Measurements from ENCODE around the gene GOLGA8O. TPM values are rescaled to one million over a fixed set of nuclear protein-coding genes. Genes with fewer than 3 reads are reported as not detected.
"Not testable (repeated sequence)": the region's sequence is repeated elsewhere in the genome, so short reads cannot be mapped to it uniquely, and the experiment has no call there.

GOLGA8O gene, protein sequence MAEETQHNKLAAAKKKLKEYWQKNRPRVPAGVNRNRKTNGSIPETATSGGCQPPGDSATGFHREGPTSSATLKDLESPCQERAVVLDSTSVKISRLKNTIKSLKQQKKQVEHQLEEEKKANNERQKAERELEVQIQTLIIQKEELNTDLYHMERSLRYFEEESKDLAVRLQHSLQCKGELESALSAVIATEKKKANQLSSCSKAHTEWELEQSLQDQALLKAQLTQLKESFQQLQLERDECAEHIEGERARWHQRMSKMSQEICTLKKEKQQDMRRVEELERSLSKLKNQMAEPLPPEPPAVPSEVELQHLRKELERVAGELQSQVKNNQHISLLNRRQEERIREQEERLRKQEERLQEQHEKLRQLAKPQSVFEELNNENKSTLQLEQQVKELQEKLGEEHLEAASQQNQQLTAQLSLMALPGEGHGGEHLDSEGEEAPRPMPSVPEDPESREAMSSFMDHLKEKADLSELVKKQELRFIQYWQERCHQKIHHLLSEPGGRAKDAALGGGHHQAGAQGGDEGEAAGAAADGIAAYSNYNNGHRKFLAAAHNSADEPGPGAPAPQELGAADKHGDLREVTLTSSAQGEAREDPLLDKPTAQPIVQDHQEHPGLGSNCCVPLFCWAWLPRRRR
- polyA plus RNA-seq (2011; rRNA removed) (0.56 and 0.78 TPM in 2 replicates), polyA minus RNA-seq (2011; rRNA and poly(A)+ RNA removed) (0.26 TPM in 1 of 2 replicates, not detected in the other)

DNA sequence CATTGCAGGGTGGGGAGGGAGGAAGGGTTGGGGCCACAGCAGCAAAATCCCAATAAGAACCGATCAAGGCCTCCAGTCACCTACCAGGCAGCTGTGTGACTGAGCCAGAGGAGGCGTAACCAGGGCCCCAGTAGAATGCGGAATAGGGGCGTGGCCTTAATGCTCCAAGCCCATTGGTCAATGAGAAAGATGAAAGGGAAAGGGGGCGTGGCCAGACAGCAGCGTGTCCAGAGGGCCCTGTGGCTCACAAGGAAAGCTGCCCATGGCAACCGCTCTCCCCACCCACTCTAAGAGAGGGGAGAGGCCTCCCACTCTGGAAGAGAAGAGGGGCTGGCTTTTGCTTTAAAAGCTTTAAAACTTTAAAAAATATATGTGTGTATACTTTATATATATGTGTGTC is at the start of gene GOLGA8O:
Gene GOLGA8O (minus strand): TSS at position 101 of the 400 bp plus-strand sequence. CDS start 98 bp downstream, at position 3.
- POLR2A ChIA-PET; H3K36me3 ChIP-seq (ENCODE audit: control insufficient read depth, insufficient read depth, low read length); H3K4me3 ChIP-seq (ENCODE audit: low read depth, low read length); H3K27me3 ChIP-seq (ENCODE audit: control insufficient read depth, insufficient read depth, low read length); DNase-seq (ENCODE audit: low read depth); CTCF ChIA-PET: not testable (repeated sequence)

DNA sequence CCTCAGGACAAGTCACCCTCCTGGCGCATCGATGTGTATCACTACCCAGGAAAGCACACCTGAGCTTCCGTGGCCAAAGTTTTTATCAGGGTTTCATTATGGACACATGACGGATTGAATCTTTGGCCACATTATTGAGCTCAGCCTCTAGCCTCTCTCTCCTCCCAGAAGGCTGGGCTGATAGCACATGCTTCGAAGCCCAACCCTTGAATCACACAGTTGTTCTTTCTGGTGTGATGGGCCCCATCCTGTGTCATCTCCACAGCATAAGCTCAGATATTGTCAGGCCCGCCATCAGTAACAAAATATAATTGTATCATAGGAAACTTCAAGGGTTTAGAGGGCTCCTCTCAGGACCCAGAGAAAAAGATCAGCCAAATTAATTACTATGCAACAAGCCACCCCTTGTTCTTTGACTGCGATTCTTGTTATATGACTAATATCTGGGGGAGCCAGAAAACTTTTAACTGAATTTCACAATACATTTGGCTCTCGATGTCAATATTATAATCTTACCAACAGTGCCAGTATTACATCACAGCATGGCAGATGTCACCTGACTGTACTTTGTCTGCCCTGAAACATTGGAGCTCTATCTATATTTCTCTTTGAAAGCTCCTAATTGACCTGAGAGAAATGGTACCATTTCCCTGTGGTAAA is 48.8 kb upstream of the GOLGA8O start:
- CTCF ChIA-PET; POLR2A ChIA-PET; DNase-seq (ENCODE audit: low read depth); H3K27me3 ChIP-seq (ENCODE audit: control insufficient read depth, insufficient read depth, low read length); H3K36me3 ChIP-seq (ENCODE audit: control insufficient read depth, insufficient read depth, low read length); H3K4me3 ChIP-seq (ENCODE audit: low read depth, low read length): not testable (repeated sequence)

DNA sequence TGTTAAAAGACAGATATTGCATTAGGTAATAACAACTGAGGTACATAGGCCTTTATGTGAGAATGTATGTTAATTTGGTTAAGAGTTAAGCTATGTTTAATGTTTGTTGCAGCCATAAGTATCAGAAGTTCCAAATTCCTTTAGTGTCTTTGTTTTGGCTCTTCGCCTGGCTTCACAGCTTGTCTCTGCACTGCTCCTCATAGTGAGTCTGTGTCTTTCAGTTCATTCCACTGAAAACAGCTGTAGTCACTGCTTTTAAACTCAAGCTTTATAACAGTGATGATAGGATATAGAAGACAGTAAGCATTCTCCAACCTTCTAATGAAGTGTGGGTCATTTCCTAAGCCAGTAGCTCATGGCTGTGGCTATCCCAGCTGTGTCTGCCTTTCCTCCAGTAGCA is 47.5 kb upstream of the GOLGA8O start:
- CTCF ChIA-PET, POLR2A ChIA-PET: not testable (repeated sequence)

DNA sequence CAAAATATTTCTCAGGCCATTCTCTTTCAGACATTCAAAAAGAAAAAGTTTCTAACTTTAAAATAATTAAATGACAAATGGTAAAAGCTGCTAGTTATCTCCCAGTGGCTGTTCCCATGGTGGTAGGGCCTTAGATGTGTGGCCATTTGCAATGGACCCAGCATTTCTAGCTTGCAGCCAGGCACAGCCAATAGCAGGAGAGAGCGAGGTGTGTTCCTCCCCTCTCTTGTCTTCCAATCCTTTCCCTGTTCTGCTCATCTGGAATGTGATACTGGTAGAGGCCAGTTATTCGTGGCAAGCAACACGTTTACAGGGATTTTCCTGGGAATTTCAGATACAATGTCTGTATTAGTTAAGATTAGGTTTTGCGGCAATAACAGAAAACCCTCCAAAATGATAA is 37.3 kb upstream of the GOLGA8O start:
- H3K4me3 ChIP-seq (ENCODE audit: low read depth, low read length); H3K27me3 ChIP-seq (ENCODE audit: control insufficient read depth, insufficient read depth, low read length); H3K36me3 ChIP-seq (ENCODE audit: control insufficient read depth, insufficient read depth, low read length); CTCF ChIA-PET; DNase-seq (ENCODE audit: low read depth); POLR2A ChIA-PET: not testable (repeated sequence)

More for the DNA sequence above, 47.5 kb upstream of the GOLGA8O start:
- H3K36me3 ChIP-seq (ENCODE audit: control insufficient read depth, insufficient read depth, low read length); H3K4me3 ChIP-seq (ENCODE audit: low read depth, low read length); DNase-seq (ENCODE audit: low read depth); H3K27me3 ChIP-seq (ENCODE audit: control insufficient read depth, insufficient read depth, low read length): not testable (repeated sequence)

DNA sequence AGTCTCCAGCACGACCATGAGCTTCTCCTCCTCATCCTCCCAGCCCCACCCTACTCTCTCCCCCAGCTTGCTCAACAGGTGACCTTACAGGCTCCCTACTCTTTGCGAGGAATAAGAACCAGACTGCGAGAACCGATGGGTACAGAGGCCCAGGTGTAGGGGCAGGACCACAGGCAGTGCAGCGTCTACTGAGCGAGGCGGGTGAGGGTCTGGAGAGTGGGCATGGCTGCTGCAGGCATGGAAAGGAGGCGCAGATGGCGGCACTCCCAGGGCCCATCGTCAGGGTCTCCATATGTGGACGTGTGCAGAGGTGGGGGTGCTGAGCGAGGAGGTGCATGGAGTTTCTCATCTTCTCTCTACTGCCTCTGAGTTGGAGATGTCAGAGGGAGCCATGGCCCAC is 31.0 kb upstream of the GOLGA8O start:
- H3K4me3 ChIP-seq (ENCODE audit: low read depth, low read length); CTCF ChIA-PET; POLR2A ChIA-PET; DNase-seq (ENCODE audit: low read depth); H3K27me3 ChIP-seq (ENCODE audit: control insufficient read depth, insufficient read depth, low read length); H3K36me3 ChIP-seq (ENCODE audit: control insufficient read depth, insufficient read depth, low read length): not testable (repeated sequence)

DNA sequence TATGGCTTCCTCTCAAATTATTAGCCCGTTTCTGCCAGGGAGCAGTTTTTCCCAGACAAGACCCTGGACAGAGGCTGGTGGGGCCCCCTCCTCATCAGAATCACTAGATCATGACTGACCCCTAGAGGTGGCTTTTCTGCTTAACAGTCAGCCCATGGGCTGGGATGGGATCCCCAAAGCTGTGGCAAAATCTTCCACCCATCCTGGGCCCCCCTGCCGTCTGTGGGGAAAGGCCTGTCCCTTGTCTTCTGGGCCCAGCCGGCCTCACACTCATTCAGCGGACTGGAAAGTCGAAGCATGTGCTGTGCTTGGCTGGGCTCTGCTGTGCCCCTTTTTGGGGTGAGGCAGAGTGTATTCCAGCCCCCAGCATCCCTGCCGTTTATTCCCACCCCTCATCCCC is 27.9 kb upstream of the GOLGA8O start:
- H3K36me3 ChIP-seq (ENCODE audit: control insufficient read depth, insufficient read depth, low read length); DNase-seq (ENCODE audit: low read depth); CTCF ChIA-PET; H3K4me3 ChIP-seq (ENCODE audit: low read depth, low read length); POLR2A ChIA-PET; H3K27me3 ChIP-seq (ENCODE audit: control insufficient read depth, insufficient read depth, low read length): not testable (repeated sequence)

DNA sequence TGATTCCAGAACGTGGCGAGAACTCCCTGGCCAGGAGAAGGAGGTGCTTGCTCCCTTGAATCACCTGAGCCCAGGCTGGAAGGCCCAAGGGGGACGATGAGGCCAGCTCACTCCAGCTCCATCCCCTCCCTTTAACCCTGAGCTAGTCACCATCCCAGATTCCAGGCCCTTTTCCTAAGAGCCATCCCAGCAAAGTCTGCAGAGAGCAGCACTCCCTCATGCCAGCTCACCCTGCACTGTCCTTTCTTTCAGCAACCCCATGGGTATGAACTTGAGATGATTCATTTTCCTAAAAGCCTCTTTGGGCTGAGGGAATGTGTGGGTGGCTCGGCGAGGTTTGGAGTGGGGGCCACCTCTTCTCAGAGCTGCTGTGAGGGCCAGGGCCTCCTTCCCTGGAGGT is 26.2 kb upstream of the GOLGA8O start:
- H3K27me3 ChIP-seq (ENCODE audit: control insufficient read depth, insufficient read depth, low read length); DNase-seq (ENCODE audit: low read depth); CTCF ChIA-PET; H3K36me3 ChIP-seq (ENCODE audit: control insufficient read depth, insufficient read depth, low read length); POLR2A ChIA-PET; H3K4me3 ChIP-seq (ENCODE audit: low read depth, low read length): not testable (repeated sequence)

DNA sequence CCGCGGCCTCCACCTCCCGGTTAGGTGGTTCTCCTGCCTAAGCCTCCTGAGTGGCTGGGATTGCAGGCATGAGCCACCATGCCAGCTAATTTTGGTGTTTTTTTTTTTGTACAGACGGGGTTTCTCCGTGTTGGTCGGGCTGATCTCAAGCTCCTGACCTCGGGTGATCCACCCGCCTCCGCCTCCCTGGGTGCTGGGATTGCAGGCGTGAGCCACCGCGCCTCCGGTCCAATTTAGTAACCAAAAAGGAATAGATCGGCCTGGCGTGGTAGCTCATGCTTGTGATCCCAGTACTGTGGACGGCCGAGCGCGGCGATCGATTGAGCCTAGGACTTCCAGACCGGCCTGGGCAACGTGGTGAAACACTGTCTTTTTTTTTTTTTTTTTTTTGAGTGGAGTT is 12.6 kb upstream of the GOLGA8O start:
- H3K4me3 ChIP-seq (ENCODE audit: low read depth, low read length); CTCF ChIA-PET; POLR2A ChIA-PET; DNase-seq (ENCODE audit: low read depth); H3K36me3 ChIP-seq (ENCODE audit: control insufficient read depth, insufficient read depth, low read length); H3K27me3 ChIP-seq (ENCODE audit: control insufficient read depth, insufficient read depth, low read length): not testable (repeated sequence)

DNA sequence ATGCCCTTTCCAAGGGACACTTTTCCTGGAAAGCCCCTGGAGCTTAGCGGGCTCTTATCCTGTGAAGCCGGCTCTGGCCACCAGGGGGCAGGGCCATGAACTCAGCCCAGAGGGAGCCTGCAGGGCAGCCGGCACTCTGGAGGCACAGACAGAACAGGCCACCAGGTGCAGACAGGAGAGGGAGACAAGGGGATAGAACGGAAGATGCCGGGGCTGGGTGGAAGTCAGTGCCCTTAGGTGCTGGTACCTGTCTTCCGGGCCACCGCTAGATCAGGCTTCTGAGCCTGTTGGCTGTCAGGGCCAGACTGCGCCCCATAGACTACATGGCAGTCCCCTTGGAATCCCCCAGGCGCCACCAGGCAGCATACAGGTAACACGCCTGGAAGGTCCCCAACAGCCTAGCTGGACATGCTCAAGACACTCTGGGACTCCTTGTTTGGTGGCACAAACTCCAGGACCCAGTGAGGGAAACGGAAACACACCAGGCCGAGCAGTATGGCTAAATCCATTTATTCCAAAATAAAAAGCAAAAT is 14.9 kb downstream of the GOLGA8O start:
- CTCF ChIA-PET; DNase-seq (ENCODE audit: low read depth); H3K4me3 ChIP-seq (ENCODE audit: low read depth, low read length); POLR2A ChIA-PET; H3K27me3 ChIP-seq (ENCODE audit: control insufficient read depth, insufficient read depth, low read length); H3K36me3 ChIP-seq (ENCODE audit: control insufficient read depth, insufficient read depth, low read length): not testable (repeated sequence)

DNA sequence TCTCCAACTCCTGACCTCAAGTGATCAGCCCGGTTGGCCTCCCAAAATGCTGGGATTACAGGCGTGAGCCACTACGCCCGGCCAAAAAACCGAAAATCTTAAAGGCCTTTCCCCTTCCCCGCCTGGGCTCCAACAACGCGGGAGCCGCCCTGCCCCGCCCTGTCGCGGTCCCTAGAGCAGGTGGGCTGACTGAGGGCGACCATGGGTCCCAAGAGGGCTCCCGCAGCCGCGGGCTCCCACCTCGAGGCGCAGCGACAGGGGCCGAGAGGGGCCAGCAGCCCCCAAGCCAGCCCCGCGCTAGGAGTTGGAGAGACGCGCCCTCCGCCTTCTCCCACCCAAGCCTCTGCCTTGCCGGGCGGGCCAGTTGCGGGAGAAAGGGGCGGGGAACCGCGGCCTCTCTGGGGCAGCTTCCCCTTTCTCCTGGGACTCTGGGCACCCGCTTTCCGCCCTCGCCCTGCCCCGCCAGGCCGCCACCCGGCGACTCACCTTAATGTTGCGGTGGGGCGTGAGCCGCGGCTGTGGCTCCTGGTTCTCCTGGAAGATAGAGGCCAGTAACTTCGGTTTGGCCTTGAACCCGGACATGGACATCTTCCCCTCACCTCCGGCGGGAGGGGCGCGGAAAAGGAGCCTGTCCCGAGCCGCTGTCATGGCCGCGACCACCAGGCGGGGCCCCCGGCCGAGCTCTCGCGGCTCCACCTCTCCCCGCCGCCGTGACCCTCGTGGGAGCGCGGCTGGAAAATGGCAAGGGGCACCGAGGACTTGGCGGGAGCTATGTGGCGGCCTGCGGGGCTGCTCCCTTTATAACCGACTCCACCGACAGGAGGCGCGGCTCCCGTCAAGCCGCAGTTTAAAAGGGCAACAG is 21.1 kb downstream of the GOLGA8O start:
- H3K4me3 ChIP-seq (ENCODE audit: low read depth, low read length); DNase-seq (ENCODE audit: low read depth); POLR2A ChIA-PET; H3K27me3 ChIP-seq (ENCODE audit: control insufficient read depth, insufficient read depth, low read length); H3K36me3 ChIP-seq (ENCODE audit: control insufficient read depth, insufficient read depth, low read length); CTCF ChIA-PET: not testable (repeated sequence)

DNA sequence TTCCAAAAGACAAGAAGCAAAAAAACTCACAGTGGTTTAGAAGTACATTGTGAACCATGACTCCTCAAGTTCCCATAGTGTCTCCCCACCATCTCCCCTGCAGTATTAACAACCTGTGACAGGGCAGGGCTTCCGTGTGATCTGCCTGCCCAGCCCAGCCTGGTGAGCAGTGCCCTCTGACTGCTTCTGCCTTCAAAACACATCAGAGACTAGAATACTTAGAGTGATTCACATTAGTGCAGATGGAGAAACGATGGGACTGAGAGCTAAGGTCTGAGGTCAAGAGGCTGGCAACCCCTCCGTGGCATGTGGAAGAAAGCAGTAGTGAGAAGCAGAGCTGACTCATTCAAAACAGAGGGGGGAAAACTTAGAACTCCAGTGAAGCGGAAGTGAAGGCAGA is 27.8 kb downstream of the GOLGA8O start:
- H3K27me3 ChIP-seq (ENCODE audit: control insufficient read depth, insufficient read depth, low read length); CTCF ChIA-PET; POLR2A ChIA-PET; H3K4me3 ChIP-seq (ENCODE audit: low read depth, low read length); DNase-seq (ENCODE audit: low read depth); H3K36me3 ChIP-seq (ENCODE audit: control insufficient read depth, insufficient read depth, low read length): not testable (repeated sequence)

DNA sequence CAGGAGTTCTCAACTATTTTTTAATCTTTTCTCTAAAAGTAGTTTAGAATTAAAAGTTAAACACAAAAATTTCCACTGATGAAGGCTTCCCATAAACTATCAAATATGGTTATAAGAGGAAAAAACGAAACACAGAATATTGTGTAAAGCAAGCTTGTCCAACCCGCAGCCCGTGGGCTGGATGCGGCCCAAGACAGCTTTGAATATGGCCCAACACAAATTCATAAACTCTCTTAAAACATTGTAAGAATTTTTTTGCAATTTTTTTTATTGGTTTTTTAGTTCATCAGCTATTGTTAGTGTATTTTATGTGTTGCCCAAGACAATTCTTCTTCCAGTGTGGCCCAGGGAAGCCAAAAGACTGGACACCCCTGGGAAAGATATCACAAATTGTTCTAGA is 28.9 kb downstream of the GOLGA8O start:
- H3K27me3 ChIP-seq (ENCODE audit: control insufficient read depth, insufficient read depth, low read length); H3K4me3 ChIP-seq (ENCODE audit: low read depth, low read length); CTCF ChIA-PET; H3K36me3 ChIP-seq (ENCODE audit: control insufficient read depth, insufficient read depth, low read length); DNase-seq (ENCODE audit: low read depth); POLR2A ChIA-PET: not testable (repeated sequence)
